HEK293T (cell line): ENCODE measurements around the gene MEST.

Experiments used
- CTCF ChIA-PET: fragments of 350-600 bp; formaldehyde crosslinking; extraction: SDS; loops from one replicate; lab custom pipeline; 2021; ENCODE audit warnings: antibody characterized with exemption, inconsistent platforms; lab: Yijun Ruan, JAX
- POLR2A ChIA-PET: fragments of 350-600 bp; formaldehyde crosslinking; extraction: SDS; loops from one replicate; lab custom pipeline; 2020; ENCODE audit warnings: antibody characterized with exemption, inconsistent platforms; lab: Yijun Ruan, JAX
- DNase-seq: peaks from one replicate; pipeline ENCODE4 v3.0.0; 2012; ENCODE audit warnings: mixed read lengths; ENCODE audit errors: extremely low spot score
- ARNT ChIP-seq: fragments of 450-650 bp; IDR thresholded peaks from 2 replicates; pipeline ENCODE4 v1.6.1; 2017; ENCODE audit warnings: mild to moderate bottlenecking
- BHLHE40 ChIP-seq: fragments of 450-650 bp; IDR thresholded peaks from 2 replicates; pipeline ENCODE4 v1.6.1; 2016; ENCODE audit warnings: mild to moderate bottlenecking, moderate library complexity, borderline replicate concordance
- CTBP1 ChIP-seq: fragments of 450-650 bp; IDR thresholded peaks from 2 replicates; pipeline ENCODE4 v1.6.1; 2016; ENCODE audit warnings: borderline replicate concordance
- ELF4 ChIP-seq: fragments of 450-650 bp; IDR thresholded peaks from 2 replicates; pipeline ENCODE4 v1.6.1; 2017; ENCODE audit warnings: antibody characterized with exemption
- FOXA1 ChIP-seq: fragments of 450-650 bp; IDR thresholded peaks from 2 replicates; pipeline ENCODE4 v1.6.1; 2016; ENCODE audit warnings: mild to moderate bottlenecking
- FOXK2 ChIP-seq: fragments of 450-650 bp; IDR thresholded peaks from 2 replicates; pipeline ENCODE4 v1.6.1; 2016; ENCODE audit warnings: mild to moderate bottlenecking
- FOXM1 ChIP-seq: fragments of 450-650 bp; IDR thresholded peaks from 2 replicates; pipeline ENCODE4 v1.6.1; 2017; ENCODE audit warnings: mild to moderate bottlenecking, borderline replicate concordance
- HDGF ChIP-seq: fragments of 450-650 bp; IDR thresholded peaks from 2 replicates; pipeline ENCODE4 v1.6.1; 2017; ENCODE audit warnings: antibody characterized with exemption, borderline replicate concordance
- L3MBTL2 ChIP-seq: fragments of 450-650 bp; conservative IDR thresholded peaks from 2 replicates; pipeline ENCODE4 v1.6.1; 2016; ENCODE audit warnings: mild to moderate bottlenecking
- LEF1 ChIP-seq: fragments of 450-650 bp; IDR thresholded peaks from 2 replicates; pipeline ENCODE4 v1.6.1; 2017; ENCODE audit warnings: mild to moderate bottlenecking, borderline replicate concordance
- NFRKB ChIP-seq: fragments of 450-650 bp; IDR thresholded peaks from 2 replicates; pipeline ENCODE4 v1.6.1; 2016; ENCODE audit warnings: mild to moderate bottlenecking, moderate library complexity
- SP1 ChIP-seq: fragments of 450-650 bp; IDR thresholded peaks from 2 replicates; pipeline ENCODE4 v1.6.1; 2017
- SUZ12 ChIP-seq: fragments of 450-650 bp; IDR thresholded peaks from 2 replicates; pipeline ENCODE4 v1.6.1; 2016; ENCODE audit warnings: mild to moderate bottlenecking
- TARDBP ChIP-seq: fragments of 450-650 bp; IDR thresholded peaks from 2 replicates; pipeline ENCODE4 v1.6.1; 2016
- ZNF384 ChIP-seq: fragments of 450-650 bp; IDR thresholded peaks from 2 replicates; pipeline ENCODE4 v1.6.1; 2016
- TF ChIP-seq, protein P1 (sequence below): fragments of 450-650 bp; IDR thresholded peaks from 2 replicates; pipeline ENCODE4 v1.6.1; 2016

Gene MEST

DNA sequence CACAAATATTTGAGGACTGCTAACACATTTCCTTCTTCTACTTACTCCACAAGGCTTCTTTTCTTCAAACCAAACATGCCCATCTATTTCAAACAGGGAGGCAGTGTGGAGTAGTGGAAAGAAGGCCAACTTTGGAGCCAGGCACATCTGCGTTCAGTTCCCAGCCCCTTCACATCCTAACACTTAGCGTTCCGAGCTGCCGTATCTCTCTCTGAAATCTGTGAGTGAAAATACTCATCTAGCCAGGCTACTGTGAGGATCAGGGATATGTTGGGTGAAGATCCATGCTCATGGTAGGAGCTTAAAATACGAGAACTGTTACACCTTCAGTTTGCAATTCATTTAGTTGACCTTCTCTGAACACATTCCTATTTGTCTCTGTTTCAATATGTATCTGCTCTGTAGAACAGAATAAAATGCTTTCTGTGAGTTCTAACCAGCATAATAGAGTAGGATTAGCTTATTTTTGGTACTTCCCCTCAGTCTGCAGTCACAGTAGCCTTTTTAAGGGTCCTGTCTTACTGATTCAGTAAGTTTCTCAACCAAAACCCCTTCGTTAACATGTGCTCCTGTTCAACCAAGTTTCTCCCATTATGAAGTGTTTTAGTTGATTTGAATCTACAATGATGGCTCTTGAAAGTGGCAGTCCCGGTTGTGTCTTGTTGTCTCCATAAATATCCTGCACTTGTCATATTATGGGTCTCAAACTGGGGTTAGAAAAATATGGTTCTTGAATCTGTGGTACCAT lies 3.3 kb upstream of the MEST start:
- TF ChIP-seq SP1 (no peak), L3MBTL2 (no peak)
- no peak for DNase-seq
- POLR2A ChIA-PET, result no interaction called here
- CTCF ChIA-PET, result no interaction called here

DNA sequence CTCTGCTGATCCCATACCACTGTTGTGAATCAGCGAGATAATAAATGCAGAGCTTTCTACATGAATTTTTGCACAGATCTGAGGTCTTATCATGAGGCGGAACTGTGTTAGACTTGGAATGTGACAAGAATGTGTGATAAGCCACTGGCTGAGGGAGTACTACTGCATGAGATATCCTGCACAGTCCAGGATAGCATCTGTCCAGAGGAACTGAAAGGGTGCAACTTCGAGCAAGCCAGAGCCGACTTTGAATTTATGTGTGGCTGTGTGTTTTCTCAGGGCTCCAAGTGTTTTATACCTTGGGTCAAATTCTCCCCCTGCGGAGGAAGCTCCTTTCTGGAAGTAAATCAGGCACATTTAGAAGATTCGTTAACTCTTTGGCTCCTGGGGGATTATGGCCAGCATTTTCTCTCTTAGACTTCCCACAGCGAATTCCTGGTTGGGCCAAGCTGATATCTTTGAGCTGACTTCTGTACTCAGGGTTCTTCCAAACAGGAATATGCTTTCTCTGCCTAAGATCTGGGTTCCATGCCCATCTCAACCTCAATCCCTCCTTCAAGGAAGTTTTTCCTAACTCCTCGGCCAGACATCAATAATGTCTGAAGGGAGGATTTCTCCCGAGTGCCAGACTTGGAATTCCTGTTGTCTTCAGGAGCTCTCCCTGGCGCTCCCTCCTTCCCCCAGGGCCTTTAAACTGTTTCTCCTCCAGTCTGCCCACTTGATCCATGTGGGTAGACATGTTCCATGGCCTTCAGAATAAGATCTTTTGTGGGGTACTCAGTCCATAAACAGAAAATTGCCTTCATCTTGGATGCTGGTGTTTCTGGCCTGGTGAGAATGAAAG lies 2.5 kb upstream of the MEST start:
- no peak for DNase-seq
- no peak for TF ChIP-seq HDGF
- no peak for TF ChIP-seq FOXA1
- TF ChIP-seq BHLHE40, result no peak
- ChIA-PET POLR2A (no interaction called here), CTCF (no interaction called here)

DNA sequence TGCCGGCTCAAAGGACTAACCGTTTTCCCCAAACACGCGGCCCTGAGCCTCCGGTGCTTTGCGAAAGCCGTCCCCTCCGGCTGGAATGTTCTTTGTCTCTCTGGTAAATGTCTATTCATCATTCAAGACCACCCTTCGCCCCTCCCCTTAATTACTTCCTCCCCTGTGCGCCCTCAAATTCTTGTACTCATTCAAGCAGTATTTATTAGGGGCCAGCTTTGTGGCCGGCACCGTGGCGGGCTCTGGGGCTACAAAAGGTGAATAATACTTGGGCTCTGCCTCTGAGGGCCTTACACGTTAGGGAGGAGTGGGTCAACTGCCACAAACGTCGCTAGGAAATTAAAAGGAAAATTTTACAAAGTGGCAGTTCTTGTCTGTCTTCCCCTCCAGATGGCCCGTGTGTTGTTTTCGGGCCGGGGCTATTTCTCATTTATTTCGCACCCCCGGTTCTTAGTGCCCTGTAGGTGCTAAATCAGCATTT lies 1.5 kb upstream of the MEST start:
- DNase-seq, result no peak
- CTCF ChIA-PET, result no interaction called here
- TF ChIP-seq FOXK2 (no peak), NFRKB (no peak), TARDBP (no peak), HDGF (no peak), BHLHE40 (no peak), FOXM1 (no peak), FOXA1 (no peak), ARNT (no peak), ELF4 (no peak), SP1 (no peak)
- TF ChIP-seq, protein P1, sequence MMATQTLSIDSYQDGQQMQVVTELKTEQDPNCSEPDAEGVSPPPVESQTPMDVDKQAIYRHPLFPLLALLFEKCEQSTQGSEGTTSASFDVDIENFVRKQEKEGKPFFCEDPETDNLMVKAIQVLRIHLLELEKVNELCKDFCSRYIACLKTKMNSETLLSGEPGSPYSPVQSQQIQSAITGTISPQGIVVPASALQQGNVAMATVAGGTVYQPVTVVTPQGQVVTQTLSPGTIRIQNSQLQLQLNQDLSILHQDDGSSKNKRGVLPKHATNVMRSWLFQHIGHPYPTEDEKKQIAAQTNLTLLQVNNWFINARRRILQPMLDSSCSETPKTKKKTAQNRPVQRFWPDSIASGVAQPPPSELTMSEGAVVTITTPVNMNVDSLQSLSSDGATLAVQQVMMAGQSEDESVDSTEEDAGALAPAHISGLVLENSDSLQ, result no peak
- POLR2A ChIA-PET, result no interaction called here

DNA sequence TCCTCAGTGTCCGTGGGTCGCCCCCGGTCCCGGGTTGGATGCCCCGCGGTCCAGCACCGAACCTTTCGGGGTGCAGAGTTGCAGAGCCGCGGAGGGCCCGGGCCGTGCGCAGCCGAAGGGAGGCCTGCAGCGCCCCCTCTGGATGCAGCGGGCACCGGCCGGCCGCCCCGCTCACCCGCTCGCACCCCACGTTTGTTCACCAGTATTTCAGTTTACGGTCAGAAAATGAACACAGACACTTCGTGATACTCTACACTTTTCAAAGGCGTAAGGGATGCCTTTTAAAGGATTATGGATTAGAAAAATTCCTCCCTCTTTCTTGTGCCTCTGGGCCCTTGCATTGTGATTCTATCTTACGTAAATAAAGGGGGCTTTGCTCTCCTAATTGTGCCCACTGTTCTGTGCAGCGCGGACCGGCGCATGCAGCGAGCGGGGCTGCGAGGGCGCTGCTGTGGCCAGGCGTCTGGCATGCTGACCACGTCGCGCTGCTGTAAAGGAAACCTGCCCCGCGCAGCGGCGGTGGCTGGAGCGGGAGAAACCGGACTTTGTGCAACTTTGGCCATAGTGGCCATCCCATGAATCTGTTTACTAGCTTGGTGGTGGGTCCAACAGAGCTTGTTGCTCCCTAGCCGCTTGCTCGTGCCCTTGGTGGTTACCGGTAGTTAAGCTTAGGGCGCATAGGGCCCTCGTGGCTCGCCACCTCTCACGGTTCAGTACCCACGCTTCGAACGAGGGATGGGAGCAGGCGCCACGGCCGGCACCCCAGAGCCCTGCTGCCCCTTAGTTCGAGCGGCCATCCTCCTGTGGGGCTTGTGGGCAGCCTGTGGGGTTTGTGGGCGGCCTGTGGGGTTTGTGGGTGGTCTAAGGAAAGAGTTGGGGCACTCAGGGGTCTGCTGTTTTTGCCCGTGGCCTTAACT lies 739 bp upstream of the MEST start:
- no peak for TF ChIP-seq ARNT
- ChIA-PET POLR2A (no interaction called here), CTCF (no interaction called here)
- no peak for DNase-seq

DNA sequence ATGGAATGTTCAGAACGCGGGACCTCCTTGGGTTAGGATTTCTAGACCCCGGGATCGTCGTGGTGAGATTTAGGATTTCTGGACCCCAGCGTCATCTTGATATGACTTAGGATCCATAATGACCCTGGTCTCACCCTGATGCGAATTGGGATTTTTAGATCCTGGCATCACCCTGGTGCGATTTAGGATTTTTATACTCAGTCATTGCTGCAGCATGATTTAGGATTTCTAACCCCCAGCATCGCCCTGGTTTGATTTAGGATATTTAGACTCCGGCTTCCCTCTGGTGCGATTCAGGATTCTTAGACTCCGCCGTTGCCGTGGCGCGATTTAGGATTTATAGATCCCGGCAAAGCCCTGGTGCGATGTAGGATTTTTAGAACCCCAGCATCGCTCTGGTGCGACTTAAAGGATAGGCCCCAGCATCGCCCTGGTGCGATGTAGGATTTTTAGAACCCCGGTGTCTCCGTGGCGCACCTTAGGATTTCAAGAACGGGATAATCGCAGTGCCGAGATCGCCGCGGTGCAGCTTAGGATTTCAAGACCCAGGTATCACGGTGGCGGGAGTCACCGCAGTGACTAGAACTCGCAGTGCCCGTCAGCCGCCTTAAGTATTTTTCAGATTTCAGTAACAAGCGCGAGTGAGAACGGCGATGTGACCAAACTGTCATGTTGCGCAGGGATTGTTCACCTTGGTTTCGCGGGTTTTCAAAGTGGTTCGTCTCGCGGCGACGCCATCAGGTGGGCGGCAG lies 814 bp downstream of the MEST start:
- CTCF ChIA-PET, result no interaction called here
- DNase-seq, result no peak
- POLR2A ChIA-PET, result no interaction called here
- no peak for TF ChIP-seq FOXA1
- TF ChIP-seq SUZ12, result no peak
- TF ChIP-seq ZNF384, result no peak
- no peak for TF ChIP-seq NFRKB
- no peak for TF ChIP-seq HDGF
- TF ChIP-seq TARDBP, result no peak
- TF ChIP-seq, protein P1, result no peak
- no peak for TF ChIP-seq ARNT
- TF ChIP-seq FOXM1, result no peak
- no peak for TF ChIP-seq BHLHE40
- TF ChIP-seq ELF4, result no peak
- TF ChIP-seq FOXK2, result no peak
- TF ChIP-seq LEF1, result no peak
- no peak for TF ChIP-seq SP1

DNA sequence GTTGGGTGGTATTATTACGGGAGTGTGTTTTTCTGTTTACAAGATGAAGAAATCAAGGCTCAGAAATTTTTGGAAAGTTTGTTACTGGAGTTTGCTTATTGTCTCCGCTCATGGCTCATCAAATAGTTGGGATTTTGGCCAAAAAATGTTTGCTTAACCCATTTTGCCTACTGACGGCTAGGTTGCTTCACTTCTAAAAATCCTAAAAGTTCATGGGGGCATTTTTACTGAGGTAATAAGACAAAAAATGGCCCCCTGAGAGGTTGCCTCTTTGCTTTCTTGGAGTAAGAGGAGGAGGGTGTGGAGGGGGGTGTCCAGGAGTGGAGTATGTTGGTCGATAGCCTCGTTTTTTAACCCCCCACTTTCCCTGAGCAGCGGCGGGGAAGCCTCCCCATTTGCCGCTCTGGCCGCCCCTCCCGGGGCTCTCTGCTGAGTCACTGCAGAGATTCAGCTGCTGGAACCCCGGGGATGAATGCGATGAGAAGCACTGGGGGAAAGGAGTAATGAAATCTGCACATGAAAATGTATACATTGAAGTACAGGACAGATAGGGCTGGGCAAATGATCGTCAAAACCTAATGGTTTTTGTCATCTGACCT lies 1.5 kb downstream of the MEST start:
- DNase-seq, result no peak
- no peak for TF ChIP-seq ZNF384
- no peak for TF ChIP-seq FOXK2
- TF ChIP-seq BHLHE40, result no peak
- TF ChIP-seq FOXA1, result no peak
- no peak for TF ChIP-seq CTBP1
- no peak for TF ChIP-seq LEF1
- TF ChIP-seq NFRKB, result no peak
- no peak for TF ChIP-seq L3MBTL2
- no peak for TF ChIP-seq ELF4
- no peak for TF ChIP-seq SP1
- no peak for TF ChIP-seq TARDBP
- no peak for TF ChIP-seq FOXM1
- TF ChIP-seq, protein P1, result no peak
- no peak for TF ChIP-seq HDGF
- no peak for TF ChIP-seq ARNT
- POLR2A ChIA-PET, result no interaction called here
- CTCF ChIA-PET, result no interaction called here
